NCI-H446 treated with DMSO at 0.1 percent for 48 hours (cell line): ENCODE results near the gene SGO2.

Source experiments
- DNase-seq: peaks from one replicate; lab custom pipeline; 2025; lab: John Stamatoyannopoulos, UW

The SGO2 gene

DNA sequence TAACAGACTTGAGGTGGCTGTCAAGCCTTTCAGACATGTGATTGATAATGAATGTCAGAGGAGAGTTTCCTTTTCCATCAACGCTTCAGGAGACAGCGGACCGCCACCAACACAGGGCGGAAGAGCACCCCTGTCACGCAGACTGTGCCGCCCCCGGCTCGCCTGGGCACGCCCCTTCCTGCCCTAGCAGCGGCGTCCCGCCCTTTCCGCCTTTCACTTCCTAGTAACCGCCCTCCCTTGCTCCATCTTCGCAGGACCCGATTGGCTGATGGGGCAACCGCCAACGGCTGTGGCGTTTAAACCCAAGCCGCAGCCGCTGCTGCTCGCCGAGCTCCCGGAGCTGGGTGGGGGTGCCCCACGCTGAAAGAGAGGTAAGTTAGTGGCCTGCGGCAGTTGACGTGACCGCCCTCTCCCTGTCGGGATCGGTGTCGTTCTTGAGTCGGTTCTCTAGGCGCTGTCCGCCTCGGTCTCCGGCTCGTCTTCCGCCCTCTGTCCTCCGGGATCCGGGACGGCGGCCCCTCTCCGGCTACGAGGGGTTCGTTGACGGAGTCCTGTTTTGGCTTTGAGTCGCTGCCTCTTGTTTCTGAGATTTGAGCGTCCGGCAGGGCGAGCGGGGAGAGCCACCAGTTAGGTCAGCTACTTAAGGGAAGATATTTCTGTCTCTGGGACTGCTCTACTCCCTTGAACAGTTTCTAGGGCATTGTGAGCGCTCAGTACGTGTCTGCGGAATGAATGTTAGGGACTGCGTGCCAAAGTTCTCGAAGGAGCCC is at the start of gene SGO2:
TSS of gene SGO2 (plus strand) at position 326 of the 770 bp plus-strand sequence. CDS start 6,769 bp downstream, outside the sequence.
- DNase-seq, result peak; percentile 81

DNA sequence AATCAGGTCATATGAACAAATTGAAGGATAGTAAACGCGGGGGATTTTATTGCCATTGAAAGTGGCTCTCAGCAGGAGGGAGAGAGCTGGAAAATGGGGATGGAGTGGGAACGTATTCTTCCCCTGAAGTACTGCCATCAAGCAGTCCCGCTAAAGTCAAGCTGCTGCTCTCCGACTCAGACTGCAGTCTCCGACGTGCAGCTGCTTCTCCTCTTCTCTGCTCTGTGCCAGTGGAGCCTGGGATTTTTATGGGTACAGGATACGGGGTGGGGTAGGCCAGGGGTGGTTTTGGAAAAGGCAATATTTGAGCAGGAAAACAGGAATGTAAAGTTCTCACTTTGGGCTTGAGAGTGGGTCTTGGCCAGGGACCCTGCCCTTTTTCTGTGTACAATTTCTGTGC is 49.2 kb upstream of the SGO2 start:
- no peak for DNase-seq

GRCh38 chr2:200477667-200478131 is 48.3 kb upstream of the SGO2 start:
- no peak for DNase-seq

GRCh38 chr2:200479692-200480265 is 46.2 kb upstream of the SGO2 start:
- no peak for DNase-seq

GRCh38 chr2:200482194-200482593 is 43.8 kb upstream of the SGO2 start:
- DNase-seq, result no peak

DNA sequence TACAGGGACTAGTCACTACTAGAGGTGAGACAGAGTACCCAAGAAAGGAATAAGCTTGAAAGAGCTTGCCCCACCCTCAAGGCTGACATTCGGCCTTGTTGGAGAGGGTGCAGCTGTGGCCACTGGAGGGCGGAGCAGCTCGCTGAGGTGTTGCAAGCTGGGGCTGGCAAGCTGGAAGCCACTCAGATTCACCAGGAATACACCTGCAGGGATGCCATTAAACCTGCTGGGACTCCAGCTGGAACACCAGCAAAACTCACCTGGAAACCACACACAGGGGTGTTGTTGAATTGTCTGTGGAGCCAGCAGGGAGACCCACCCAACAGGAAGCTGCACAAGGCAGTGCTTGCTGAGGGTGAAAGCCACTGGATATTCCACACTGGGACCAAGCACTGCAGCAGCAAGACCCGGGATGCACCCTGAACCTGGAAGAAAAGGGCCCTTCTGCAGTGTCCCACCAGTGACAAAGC is 42.2 kb upstream of the SGO2 start:
- DNase-seq, result no peak

- no peak for DNase-seq
Measured at GRCh38 chr2:200484934-200485333, 41.1 kb upstream of the SGO2 start.

- no peak for DNase-seq
Measured at GRCh38 chr2:200486529-200486928, 39.5 kb upstream of the SGO2 start.

DNA sequence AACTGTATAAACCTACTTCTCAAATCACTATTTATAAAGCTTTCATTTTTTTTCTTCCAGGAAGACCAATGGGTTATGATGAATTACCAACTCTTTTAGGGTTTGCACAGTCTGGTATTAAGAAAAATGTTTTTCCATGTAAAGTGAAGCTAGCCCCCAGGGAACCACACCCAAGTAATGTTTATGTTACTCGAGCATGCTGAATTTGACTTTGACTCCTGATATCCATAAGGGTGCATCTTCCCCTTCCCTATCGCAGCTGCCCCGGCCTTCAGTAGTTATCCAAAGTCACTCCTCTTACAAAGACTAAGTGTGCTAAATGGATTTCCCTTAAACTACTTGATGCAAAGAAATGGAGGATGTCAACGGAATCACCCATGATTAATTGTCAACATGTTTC is 37.8 kb upstream of the SGO2 start:
- DNase-seq, result no peak

DNA sequence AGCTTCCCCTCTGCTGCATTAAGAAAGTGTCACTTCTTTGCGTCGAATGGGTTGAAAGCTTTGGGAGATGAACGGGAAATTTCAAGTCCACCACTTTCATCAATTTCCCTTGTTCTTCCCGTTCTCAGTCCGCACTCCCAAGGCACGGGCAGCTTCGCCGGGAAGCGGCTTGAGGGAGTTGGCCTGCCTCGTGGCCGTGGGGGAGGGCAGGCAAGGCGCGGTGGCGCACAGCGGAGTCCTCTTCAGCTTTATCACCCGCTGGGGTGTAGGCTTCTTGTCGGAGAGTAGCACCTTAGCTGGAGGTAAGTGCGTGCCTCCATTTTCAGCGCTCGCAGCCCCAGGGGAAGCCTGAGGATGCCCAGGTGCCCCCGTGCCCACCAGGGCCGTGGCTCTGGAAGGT is 36.0 kb upstream of the SGO2 start:
- no peak for DNase-seq

- no peak for DNase-seq
Measured at GRCh38 chr2:200492656-200493055, 33.4 kb upstream of the SGO2 start.

- DNase-seq, result no peak
Measured at GRCh38 chr2:200494048-200494447, 32.0 kb upstream of the SGO2 start.

- no peak for DNase-seq
Measured at GRCh38 chr2:200496696-200497095, 29.3 kb upstream of the SGO2 start.

DNA sequence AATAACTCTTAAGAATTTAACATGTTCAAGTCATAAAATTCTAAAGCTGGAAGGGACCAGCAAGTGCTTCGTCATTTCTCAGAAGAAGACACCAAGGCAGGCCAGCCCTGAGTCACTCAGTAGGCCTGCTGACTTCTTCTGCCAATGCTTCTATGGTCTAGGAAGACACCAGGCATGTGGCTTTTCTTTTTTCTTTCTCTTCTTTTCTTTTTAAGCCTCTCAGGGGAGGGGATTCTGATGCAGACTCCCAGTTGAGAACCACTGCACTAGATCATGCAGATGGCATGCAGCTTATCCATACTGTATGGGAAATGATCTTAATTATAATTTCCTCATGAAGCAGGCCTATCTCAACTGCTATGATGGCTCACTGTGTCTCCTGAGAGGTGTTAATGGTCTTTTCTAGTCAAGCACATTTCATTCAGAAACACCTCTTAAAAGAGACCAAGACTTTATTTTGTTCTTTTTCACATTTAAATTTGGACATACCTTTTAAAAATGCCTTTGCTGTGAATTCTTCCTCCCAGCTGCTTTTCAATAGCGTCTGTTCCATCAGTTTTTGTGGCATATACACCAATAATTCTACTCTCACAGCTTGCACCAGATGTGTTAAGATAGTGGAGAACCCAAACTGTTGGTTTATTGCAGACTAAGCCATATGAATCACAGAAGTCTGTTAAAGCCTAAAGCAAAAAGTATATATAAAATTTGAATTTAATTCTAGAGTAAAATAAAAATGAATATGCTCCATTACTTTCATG is 27.4 kb upstream of the SGO2 start:
- DNase-seq, result no peak

- DNase-seq, result no peak
Measured at GRCh38 chr2:200502196-200502595, 23.8 kb upstream of the SGO2 start.

GRCh38 chr2:200506679-200507078 is 19.3 kb upstream of the SGO2 start:
- DNase-seq, result no peak

DNA sequence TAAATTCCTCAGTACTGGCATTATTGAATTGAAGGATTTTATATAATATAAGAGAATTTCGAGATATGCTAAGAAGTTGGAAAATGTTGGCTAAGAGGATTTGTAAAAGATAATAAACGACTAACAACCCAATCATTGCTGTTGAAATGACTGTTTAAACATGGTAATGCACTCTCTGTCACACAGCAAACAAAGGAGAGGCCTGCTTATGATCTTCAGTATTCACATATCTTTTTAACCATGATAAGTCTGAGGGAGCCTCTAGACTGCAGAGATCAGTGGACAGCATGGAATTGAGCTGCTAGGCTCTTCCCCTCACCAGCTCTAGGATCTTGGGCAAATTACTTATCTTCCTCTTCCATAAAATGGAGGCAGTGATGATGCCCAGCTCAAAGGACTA is 18.8 kb upstream of the SGO2 start:
- DNase-seq, result no peak

- DNase-seq, result no peak
Measured at GRCh38 chr2:200509235-200509611, 16.8 kb upstream of the SGO2 start.

GRCh38 chr2:200509612-200510433 is 16.2 kb upstream of the SGO2 start, which contains the start of gene KCTD18:
TSS of gene KCTD18 (minus strand) at chr2:200510068. CDS start at chr2:200507016, 3,052 bp downstream.
- DNase-seq, result peak; percentile 44

DNA sequence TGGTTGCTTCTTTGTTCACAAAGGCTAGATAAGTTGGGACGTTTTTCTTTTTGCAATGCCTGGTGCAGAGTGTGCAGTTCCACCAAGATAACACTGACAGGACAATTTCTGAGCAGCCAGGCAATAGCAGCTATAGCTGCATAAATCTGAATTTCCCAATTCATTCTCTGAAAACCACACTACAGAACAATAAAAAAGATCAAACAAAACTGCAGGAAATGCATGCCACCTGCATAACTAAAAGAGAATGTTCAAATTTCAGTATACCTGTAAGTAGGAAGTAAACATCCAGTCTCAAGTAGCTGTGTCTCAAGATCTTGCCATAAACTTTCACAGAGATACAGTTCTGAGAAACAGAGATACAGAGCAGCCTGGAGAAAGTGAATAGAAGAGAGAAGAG is 10.9 kb upstream of the SGO2 start:
- DNase-seq, result no peak

- DNase-seq, result no peak
Measured at GRCh38 chr2:200523158-200523557, 2.8 kb upstream of the SGO2 start.

- no peak for DNase-seq
Measured at GRCh38 chr2:200523604-200524003, 2.4 kb upstream of the SGO2 start.
